ENCODE results near the gene ELP6. TPM values are rescaled to one million over a fixed set of nuclear protein-coding genes. Genes with fewer than 3 reads are reported as not detected.

The ELP6 gene
- polyA plus RNA-seq, 1 of the 3 experiments (the other 2 are of a cell fraction), result 79.8 TPM

GRCh38 chr3:47533996-47534454 is 20.5 kb upstream of the ELP6 start:
- ChIA-PET POLR2A (no interaction called here), CTCF (interaction anchor here (0.8 to 2.2 kb wide), 4 partner anchors 12 to 29 kb away, joined by 3 to 17 read pairs (median 5); partner anchors contain the start of gene ELP6)
- Histone ChIP-seq H3K4me1 (ENCODE audit: control insufficient read depth in 1 of 2, insufficient read depth in 2 of 2, low read depth in 1 of 2, low read length in 1 of 2) (no peaks in the 10 kb centered on the region), H3K79me2 (ENCODE audit: insufficient read depth) (no peaks in the 10 kb centered on the region), H3K9me3 (no peaks in the 10 kb centered on the region), H3K36me3 (replicated peaks in 1 of 2; ENCODE audit: control insufficient read depth in 1 of 2, insufficient read depth in 2 of 2, low read length in 1 of 2) (no peaks in the 10 kb centered on the region), H4K20me1 (ENCODE audit: insufficient read depth) (no peaks in the 10 kb centered on the region), H3K27ac (ENCODE audit: low read depth in 2 of 2, low read length in 1 of 2) (no peak overlapping the region), H3F3A (replicated peaks; ENCODE audit: insufficient read depth) (no peaks in the 10 kb centered on the region), H3K4me3 (ENCODE audit: low read depth in 2 of 2, low read length in 1 of 2) (no peak overlapping the region), H3K4me2 (no peak overlapping the region), H3K9ac (no peak overlapping the region), H2AFZ (ENCODE audit: low read depth) (no peak overlapping the region), H3K27me3 (ENCODE audit: insufficient read depth) (no peaks in the 10 kb centered on the region), H3K9me2 (no peaks in the 10 kb centered on the region)
- TF ChIP-seq MXI1 (IDR thresholded peaks at IDR 0.05; ENCODE audit: low read depth, low read length) (no peak), RXRA (IDR thresholded peaks at IDR 0.05; ENCODE audit: borderline replicate concordance, low read depth) (no peak), RFX5 (IDR thresholded peaks at IDR 0.05; ENCODE audit: low read length) (no peak), IRF3 (IDR thresholded peaks at IDR 0.05; ENCODE audit: low read depth, low read length) (no peak), USF2 (IDR thresholded peaks at IDR 0.05; ENCODE audit: borderline replicate concordance, low read depth, low read length) (no peak), NFIC (IDR thresholded peaks at IDR 0.05; ENCODE audit: borderline replicate concordance) (no peak)
- 69% methylated on average over 5 of the region's 5 CpGs for whole genome bisulfite sequencing (ENCODE audit: low lambda C conversion rate)
- DNase-seq, result no peak

- Histone ChIP-seq H3K9me2 (no peaks in the 10 kb centered on the region), H3K27me3 (ENCODE audit: insufficient read depth) (no peaks in the 10 kb centered on the region), H3K79me2 (ENCODE audit: insufficient read depth) (no peaks in the 10 kb centered on the region), H3K9me3 (no peaks in the 10 kb centered on the region), H3K4me2 (no peak overlapping the region), H3K9ac (no peak overlapping the region), H3K36me3 (replicated peaks in 1 of 2; ENCODE audit: control insufficient read depth in 1 of 2, insufficient read depth in 2 of 2, low read length in 1 of 2) (no peaks in the 10 kb centered on the region), H2AFZ (ENCODE audit: low read depth) (no peak overlapping the region), H4K20me1 (ENCODE audit: insufficient read depth) (no peaks in the 10 kb centered on the region), H3K27ac (ENCODE audit: low read depth in 2 of 2, low read length in 1 of 2) (no peak overlapping the region), H3F3A (replicated peaks; ENCODE audit: insufficient read depth) (no peaks in the 10 kb centered on the region), H3K4me3 (ENCODE audit: low read depth in 2 of 2, low read length in 1 of 2) (no peak overlapping the region), H3K4me1 (ENCODE audit: control insufficient read depth in 1 of 2, insufficient read depth in 2 of 2, low read depth in 1 of 2, low read length in 1 of 2) (no peaks in the 10 kb centered on the region)
- TF ChIP-seq POLR2AphosphoS5 (IDR thresholded peaks at IDR 0.05; ENCODE audit: low read depth, low read length) (no peak), RAD21 (IDR thresholded peaks at IDR 0.05; ENCODE audit: low read length) (no peak), JUND (IDR thresholded peaks at IDR 0.05) (no peak), GABPA (IDR thresholded peaks at IDR 0.05; ENCODE audit: low read depth) (no peak), YY1 (IDR thresholded peaks at IDR 0.05; ENCODE audit: low read depth) (no peak), GATA2 (CRISPR knock-in tag; IDR thresholded peaks at IDR 0.05) (no peak)
- ChIA-PET CTCF (interaction anchor here (0.8 to 2.2 kb wide), 3 partner anchors 11 to 20 kb away, joined by 3 to 17 read pairs (median 7); partner anchors contain the start of gene ELP6), POLR2A (no interaction called here)
- no peak for DNase-seq
- 55% methylated on average over 2 of the region's 2 CpGs for WGBS (ENCODE audit: low lambda C conversion rate)
Observed at GRCh38 chr3:47533481-47533880, 20.0 kb upstream of the ELP6 start.
